MCF 10A (cell line): ENCODE results near the gene ASAP2. TPM values are rescaled to one million over a fixed set of nuclear protein-coding genes. Genes with fewer than 3 reads are reported as not detected.

Source experiments
- BruUV-seq: library from RNA; stranded (reverse); fragments of 400-500 nt; replicated peaks from 2 replicates; lab custom pipeline; 2021; lab: Mats Ljungman, UMichigan
- CTCF ChIA-PET: fragments of 300-600 bp; sonication (Branson Sonifier 250); formaldehyde crosslinking; extraction: SDS; loops from one replicate; lab custom pipeline; 2021; ENCODE audit warnings: antibody characterized with exemption, inconsistent platforms; lab: Yijun Ruan, JAX
- POLR2A ChIA-PET: fragments of 300-600, 350-650 bp; sonication (Branson Sonifier 250); formaldehyde crosslinking; extraction: SDS; loops from one replicate; lab custom pipeline; 2020; ENCODE audit warnings: antibody characterized with exemption, inconsistent platforms; lab: Yijun Ruan, JAX
- DNase-seq: peaks from one replicate; pipeline ENCODE4 v3.0.0-alpha.2; 2018; ENCODE audit not compliant: unreplicated experiment
- H3K27ac Mint-ChIP-seq: one replicate; pipeline ENCODE4 v1.8.0; 2022; ENCODE audit warnings: mild to moderate bottlenecking, low read depth, mixed read lengths; ENCODE audit not compliant: unreplicated experiment
- H3K27me3 Mint-ChIP-seq: one replicate; pipeline ENCODE4 v1.8.0; 2022; ENCODE audit warnings: mixed read lengths; ENCODE audit not compliant: insufficient read depth, unreplicated experiment
- H3K36me3 Mint-ChIP-seq: one replicate; pipeline ENCODE4 v1.8.0; 2022; ENCODE audit warnings: mild to moderate bottlenecking, moderate library complexity, mixed read lengths; ENCODE audit not compliant: insufficient read depth, unreplicated experiment
- H3K4me1 Mint-ChIP-seq: one replicate; pipeline ENCODE4 v1.8.0; 2022; ENCODE audit warnings: mixed read lengths; ENCODE audit not compliant: insufficient read depth, unreplicated experiment
- H3K4me3 Mint-ChIP-seq: one replicate; pipeline ENCODE4 v1.8.0; 2022; ENCODE audit warnings: mild to moderate bottlenecking, moderate library complexity, mixed read lengths; ENCODE audit not compliant: unreplicated experiment
- H3K9me3 Mint-ChIP-seq: one replicate; pipeline ENCODE4 v1.8.0; 2022; ENCODE audit warnings: mixed read lengths; ENCODE audit not compliant: unreplicated experiment
- CTCF ChIP-seq: fragments of 200-600 bp; IDR thresholded peaks from one replicate; pipeline ENCODE4 v1.8.0; 2022; ENCODE audit warnings: antibody characterized with exemption, mild to moderate bottlenecking; ENCODE audit not compliant: unreplicated experiment
- intact Hi-C: fragments of 100-400 bp; cut with micrococcal nuclease; formaldehyde crosslinking; loops from 2 replicates; pipeline ENCODE4 v1.14.1; 2022
- total RNA-seq: library from RNA; stranded (reverse); gene quantifications from 2 replicates; pipeline ENCODE4 v1.2.3, GENCODE V29; 2022

ASAP2 gene
- total RNA-seq, 1 experiment from 2014 or later: 80.8 TPM

DNA sequence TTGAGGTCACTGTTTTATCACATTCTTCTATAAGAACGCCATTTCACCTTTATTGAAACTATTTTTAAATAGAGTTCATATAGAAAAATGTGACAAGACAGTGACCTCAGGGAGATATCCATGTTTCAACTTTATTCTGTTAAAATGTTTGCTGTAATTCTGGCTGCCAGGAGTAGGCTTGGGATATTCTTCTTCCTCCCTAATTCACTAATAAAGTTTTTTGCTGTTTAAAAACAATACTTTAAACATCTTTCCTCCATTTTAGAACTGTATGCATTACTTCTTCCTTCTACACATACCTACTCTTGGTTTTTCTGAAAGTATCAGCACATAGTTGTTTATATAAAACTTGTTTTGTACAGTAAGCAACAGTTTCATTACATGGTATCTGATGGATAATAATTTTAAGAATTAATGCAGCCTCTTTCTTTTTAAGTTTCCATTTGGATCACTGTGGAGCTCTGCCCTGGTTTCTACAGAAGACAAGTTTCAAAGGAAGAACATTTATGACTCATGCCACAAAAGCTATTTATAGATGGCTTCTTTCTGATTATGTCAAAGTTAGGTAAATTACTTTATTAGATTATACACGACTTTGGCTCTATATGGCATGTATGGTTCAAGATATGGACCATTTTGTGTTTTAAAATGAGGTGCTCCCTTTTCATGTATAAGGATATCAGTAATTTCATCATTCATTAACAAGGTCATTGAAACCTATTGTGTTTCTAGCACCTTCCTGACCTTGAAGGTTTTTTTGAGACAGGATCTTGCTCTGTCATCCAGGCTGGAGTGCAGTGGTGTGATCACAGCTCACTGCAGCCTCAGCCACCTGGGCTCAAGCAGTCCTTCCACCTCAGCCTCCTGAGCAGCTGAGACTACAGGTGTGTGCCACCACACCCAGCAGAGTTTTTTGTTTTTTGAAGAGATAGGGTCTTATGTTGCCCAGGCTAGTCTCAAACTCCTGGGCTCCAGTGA, 224.0 kb downstream of the ASAP2 start:
- intact Hi-C loops: no loop called here
- ChIA-PET CTCF (interaction anchor here (0.6 to 1.0 kb wide), 6 partner anchors 8 to 558 kb away, joined by 3 to 5 read pairs (median 4); no protein-coding TSS in a partner anchor), POLR2A (interaction anchor here (0.6 to 1.1 kb wide), 4 partner anchors 8 to 1954 kb away, joined by 3 to 4 read pairs (median 3); partner anchors contain the start of gene ADAM17)
- peaks cover 59% of the 10 kb centered on the region for H3K36me3 Mint-ChIP-seq
- H3K27ac Mint-ChIP-seq: no peak overlapping the region
- H3K4me3 Mint-ChIP-seq: no peak overlapping the region
- H3K27me3 Mint-ChIP-seq: no peaks in the 10 kb centered on the region
- H3K4me1 Mint-ChIP-seq: peaks cover 9% of the 10 kb centered on the region
- H3K9me3 Mint-ChIP-seq: no peaks in the 10 kb centered on the region
- DNase-seq: no peak
- no TSS peak for BruUV-seq
- no peak for TF ChIP-seq CTCF

GRCh38 chr2:9434489-9434888, 227.9 kb downstream of the ASAP2 start:
- Mint-ChIP-seq H3K27ac (no peak overlapping the region), H3K4me3 (no peak overlapping the region), H3K27me3 (no peaks in the 10 kb centered on the region), H3K36me3 (peaks cover 98% of the 10 kb centered on the region), H3K9me3 (no peaks in the 10 kb centered on the region), H3K4me1 (peaks cover 9% of the 10 kb centered on the region)
- POLR2A ChIA-PET: interaction anchor here (1.2 kb wide), 1 partner anchor 8 kb away, joined by 5 read pairs; no protein-coding TSS in a partner anchor
- no TSS peak for BruUV-seq
- CTCF ChIA-PET: interaction anchor here (1.3 kb wide), 1 partner anchor 291 kb away, joined by 5 read pairs; no protein-coding TSS in a partner anchor
- intact Hi-C loops: no loop called here
- no peak for TF ChIP-seq CTCF
- no peak for DNase-seq

DNA sequence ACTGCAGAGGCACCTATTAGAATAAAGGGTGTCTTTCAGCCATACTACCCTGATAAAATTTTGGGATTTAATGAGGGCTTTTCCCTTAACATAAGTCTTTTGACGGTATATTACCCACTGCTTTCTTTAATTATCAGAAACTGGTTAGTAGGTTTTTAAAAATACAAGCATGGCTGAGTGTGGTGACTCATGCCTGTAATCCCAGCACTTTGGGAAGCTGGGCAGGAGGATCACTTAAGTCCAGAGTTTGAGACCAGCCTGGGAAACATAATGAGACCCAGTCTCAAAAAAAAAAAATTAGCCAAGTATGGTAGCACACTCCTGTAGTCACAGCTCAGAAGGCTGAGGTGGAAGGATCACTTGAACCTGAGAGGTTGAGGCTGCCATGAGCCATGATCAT, 232.9 kb downstream of the ASAP2 start:
- no peaks in the 10 kb centered on the region for H3K9me3 Mint-ChIP-seq
- POLR2A ChIA-PET: interaction anchor here (0.7 kb wide), 1 partner anchor 31 kb away, joined by 3 read pairs; no protein-coding TSS in a partner anchor
- no peaks in the 10 kb centered on the region for H3K27me3 Mint-ChIP-seq
- no peak for TF ChIP-seq CTCF
- CTCF ChIA-PET: no interaction called here
- BruUV-seq: no TSS peak
- H3K27ac Mint-ChIP-seq: no peak overlapping the region
- H3K4me3 Mint-ChIP-seq: no peak overlapping the region
- H3K36me3 Mint-ChIP-seq: peaks cover 98% of the 10 kb centered on the region
- intact Hi-C loops: no loop called here
- no peaks in the 10 kb centered on the region for H3K4me1 Mint-ChIP-seq
- no peak for DNase-seq

DNA sequence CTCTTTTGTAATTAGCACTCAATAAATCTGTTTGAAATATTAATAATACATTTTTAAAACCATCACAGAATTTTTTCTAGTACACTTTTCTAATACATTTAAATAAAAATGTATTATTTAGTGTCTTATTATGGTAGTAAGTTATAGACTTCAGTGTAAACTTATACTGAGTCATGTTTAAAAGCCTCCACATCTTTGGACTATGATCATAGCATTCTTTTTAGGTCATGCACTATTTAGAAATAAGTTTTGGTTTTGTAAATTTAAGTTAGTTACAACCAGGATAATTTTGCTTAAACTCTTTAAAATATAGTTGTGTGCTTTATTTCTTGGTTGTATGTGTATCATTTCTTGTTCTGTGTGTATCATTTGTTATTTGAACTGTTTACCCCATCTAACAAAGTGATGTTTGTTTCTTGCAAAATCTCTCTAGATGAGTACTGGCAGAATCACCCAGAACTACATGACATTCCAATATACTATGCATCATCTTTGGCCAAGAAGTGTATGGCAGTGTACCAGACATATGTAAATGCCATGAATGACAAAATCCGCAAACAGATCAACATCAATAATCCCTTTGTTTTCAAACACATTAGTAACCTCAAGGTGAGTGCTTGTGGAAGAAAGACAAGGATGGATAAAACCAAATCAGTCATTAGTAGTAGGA, 233.6 kb downstream of the ASAP2 start:
- BruUV-seq: no TSS peak
- CTCF ChIA-PET: no interaction called here
- Mint-ChIP-seq H3K4me1 (no peaks in the 10 kb centered on the region), H3K9me3 (no peaks in the 10 kb centered on the region), H3K4me3 (no peak overlapping the region), H3K27me3 (no peaks in the 10 kb centered on the region), H3K36me3 (peaks cover 96% of the 10 kb centered on the region), H3K27ac (no peak overlapping the region)
- no peak for DNase-seq
- POLR2A ChIA-PET: interaction anchor here (0.7 kb wide), 1 partner anchor 31 kb away, joined by 3 read pairs; no protein-coding TSS in a partner anchor
- TF ChIP-seq CTCF: no peak
- intact Hi-C loops: no loop called here
